Subcutaneous abdominal adipose tissue (tissue), 5 donors: ENCODE results near the gene GP1BA.

ENCODE experiments used
- H3K27ac ChIP-seq: one replicate; pipeline ENCODE4 v1.7.0; 2013; ENCODE audit warnings: low read depth, mild to moderate bottlenecking, inconsistent platforms, low read length, moderate library complexity
- H3K27me3 ChIP-seq, 5 donors: one replicate each; pipeline ENCODE4 v1.7.0; 2013; ENCODE audit warnings: low read length in 5 of 5, inconsistent platforms in 1 of 5; ENCODE audit not compliant: control insufficient read depth in 5 of 5, insufficient read depth in 4 of 5
- H3K36me3 ChIP-seq, 5 donors: one replicate each; pipeline ENCODE4 v1.7.0; 2013; ENCODE audit warnings: low read length in 5 of 5; ENCODE audit not compliant: control insufficient read depth in 5 of 5, insufficient read depth in 5 of 5
- H3K4me1 ChIP-seq, 5 donors: one replicate each; pipeline ENCODE4 v1.7.0; 2013; ENCODE audit warnings: low read length in 5 of 5, mild to moderate bottlenecking in 3 of 5, moderate library complexity in 1 of 5; ENCODE audit not compliant: control insufficient read depth in 5 of 5, insufficient read depth in 5 of 5
- H3K4me3 ChIP-seq, 5 donors: one replicate each; pipeline ENCODE4 v1.7.0; 2013; ENCODE audit warnings: low read length in 5 of 5, low read depth in 1 of 5
- H3K9ac ChIP-seq, 5 donors: one replicate each; pipeline ENCODE4 v1.7.0; 2013; ENCODE audit warnings: low read length in 5 of 5, mild to moderate bottlenecking in 4 of 5, moderate library complexity in 3 of 5
- H3K9me3 ChIP-seq, 5 donors: one replicate each; pipeline ENCODE4 v1.7.0; 2013; ENCODE audit warnings: low read length in 5 of 5; ENCODE audit not compliant: control insufficient read depth in 5 of 5
- donor health status: healthy.
- donor health status: healthy.
- donor health status: healthy.
- donor health status: healthy.
- donor health status: healthy.

GP1BA gene

DNA sequence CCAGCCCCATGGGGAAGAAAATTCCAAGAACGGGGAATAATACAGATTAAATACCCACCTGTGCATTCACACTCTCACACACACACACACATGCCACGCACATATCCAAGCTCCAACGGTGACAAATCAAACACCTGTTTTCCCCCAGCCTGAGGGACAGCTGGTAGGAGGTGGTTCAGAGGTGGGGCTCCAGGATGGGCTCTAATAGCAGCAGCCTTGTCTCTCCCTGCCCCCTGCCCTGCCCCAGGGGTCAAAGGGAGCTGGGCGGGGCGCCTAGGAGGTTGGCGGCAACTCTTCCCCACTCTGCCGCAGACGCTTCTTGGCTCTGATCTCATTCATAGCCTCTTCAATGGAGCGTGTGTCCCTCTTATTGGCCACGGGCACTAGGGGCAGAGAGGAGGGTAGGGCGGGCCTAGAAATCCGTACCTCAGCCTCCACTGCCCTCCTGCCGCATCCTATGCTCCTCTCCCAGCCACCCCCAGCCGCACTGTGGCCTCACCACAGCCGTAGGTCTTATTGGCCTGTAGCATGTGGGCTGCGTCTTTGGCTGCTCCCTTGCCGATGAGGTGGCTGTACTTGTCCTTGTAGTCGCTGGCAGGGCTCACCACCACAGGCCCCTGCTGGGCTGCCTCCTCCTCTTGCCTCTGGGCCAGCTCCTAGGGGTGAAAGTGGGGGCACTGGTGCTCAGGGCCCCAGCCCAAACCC lies 27.3 kb downstream of the GP1BA start:
- Histone ChIP-seq H3K9me3 (no peaks in the 10 kb centered on the region), H3K4me3 (no peak overlapping the region), H3K36me3 (peaks cover 0 to 34% (median 27%) of the 10 kb centered on the region in 5 donors), H3K4me1 (peaks cover 0 to 1% (median 0%) of the 10 kb centered on the region in 5 donors), H3K27me3 (no peaks in the 10 kb centered on the region), H3K27ac (no peak overlapping the region), H3K9ac (no peak overlapping the region)

DNA sequence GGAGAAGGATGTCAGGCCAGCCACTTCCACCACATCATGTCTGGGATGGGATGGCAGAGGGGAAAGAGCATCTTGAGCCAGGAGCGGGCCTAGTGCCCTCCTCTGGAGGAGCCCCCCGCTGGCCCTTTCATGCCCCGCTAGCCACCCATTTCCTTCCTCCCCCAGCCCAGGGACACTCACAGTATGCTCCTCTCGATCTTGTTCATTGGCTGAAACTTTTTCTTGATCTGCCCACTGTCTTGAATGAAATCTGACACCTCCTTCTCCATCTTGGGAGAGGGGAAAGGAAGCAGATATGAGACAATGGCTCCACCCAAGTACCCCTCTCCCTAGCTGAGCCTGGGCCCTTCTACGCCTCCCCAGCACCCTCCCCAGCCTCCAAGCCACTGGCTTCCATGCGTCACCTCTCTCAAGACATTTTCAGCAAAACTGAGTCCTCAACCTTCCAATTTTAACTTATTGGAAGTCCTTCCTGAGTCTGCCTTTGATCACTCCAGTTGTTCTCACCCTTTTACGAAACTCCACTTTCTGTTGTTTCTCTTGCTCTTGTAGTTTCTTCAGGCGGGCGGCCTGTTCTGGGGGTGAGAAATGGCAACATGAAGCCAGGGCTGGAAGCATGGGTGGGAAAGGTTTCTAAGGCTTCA lies 28.3 kb downstream of the GP1BA start:
- Histone ChIP-seq H3K36me3 (peaks cover 0 to 34% (median 27%) of the 10 kb centered on the region in 5 donors), H3K27ac (no peak overlapping the region), H3K27me3 (no peaks in the 10 kb centered on the region), H3K9ac (no peak overlapping the region), H3K4me1 (peaks cover 0 to 3% (median 0%) of the 10 kb centered on the region in 5 donors), H3K4me3 (no peak overlapping the region), H3K9me3 (no peaks in the 10 kb centered on the region)

DNA sequence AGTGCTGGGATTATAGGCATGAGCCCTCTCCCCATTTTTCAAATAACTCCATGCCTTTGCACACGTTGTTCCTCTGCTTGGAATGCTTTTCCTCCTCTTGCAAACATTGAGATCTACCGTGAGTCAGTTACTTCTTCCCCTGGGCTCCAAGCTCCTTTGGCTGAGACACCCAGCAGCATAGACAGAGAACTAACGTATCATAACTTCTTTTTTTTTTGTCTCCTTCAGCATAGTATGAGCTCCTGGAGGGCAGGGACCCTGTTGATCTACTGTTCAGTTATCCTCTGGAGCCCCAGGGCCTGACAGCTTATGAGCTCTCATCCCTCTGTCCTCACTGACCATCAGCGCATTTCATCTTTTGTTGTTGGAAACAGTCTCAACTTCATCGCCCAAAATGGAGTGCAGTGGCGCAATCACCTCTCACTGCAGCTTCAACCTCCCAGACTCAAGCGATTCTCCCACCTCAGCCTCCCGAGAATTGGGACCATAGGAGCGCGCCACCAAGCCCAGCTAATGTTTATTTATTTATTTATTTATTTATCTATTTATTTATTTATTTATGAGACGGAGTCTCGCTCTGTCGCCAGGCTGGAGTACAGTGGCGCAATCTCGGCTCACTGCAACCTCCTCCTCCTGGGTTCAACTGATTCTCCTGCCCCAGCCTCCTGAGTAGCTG lies 33.4 kb downstream of the GP1BA start:
- peak overlapping the region; percentile 98 for H3K27ac ChIP-seq

DNA sequence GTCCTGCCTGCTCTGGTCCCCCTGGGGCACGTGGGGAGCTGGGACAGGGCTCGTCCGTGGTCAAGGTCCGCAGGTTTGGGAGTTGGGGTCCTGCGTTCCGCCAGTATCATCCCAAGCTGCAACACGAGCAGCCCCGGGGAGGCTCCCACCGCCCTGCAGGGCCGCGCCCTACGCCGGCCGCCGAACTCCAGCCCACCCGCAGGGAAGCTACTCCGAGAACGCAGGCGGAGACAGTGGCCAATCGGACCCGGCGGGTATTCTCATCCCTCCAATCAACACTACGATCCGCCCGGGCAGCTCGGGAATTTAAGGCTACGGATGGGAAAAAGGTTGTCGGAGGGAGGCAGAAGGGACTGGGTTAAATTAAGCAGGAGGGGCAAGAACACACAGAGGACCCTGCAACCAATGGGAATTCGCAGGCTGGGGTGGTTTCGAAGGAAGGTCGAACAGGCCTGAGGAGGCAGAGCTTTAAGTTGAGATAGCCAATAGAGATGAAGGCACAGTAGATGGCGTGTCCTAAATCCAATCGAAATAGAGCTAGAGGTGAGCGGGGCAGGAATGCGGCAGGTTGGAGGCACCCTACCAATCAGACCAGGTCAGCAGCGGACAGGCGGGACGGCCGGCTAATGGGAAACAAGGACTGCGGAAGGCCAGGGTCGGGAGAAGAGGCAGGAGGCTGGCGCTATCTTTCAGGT lies 34.9 kb downstream of the GP1BA start:
- peak overlapping the region; percentile 75 to 96 (median 87) for H3K9ac ChIP-seq
- H3K27ac ChIP-seq, result peak overlapping the region; percentile 98
- H3K4me3 ChIP-seq, result peak overlapping the region; percentile 91 to 99 (median 94)
- peaks cover 0 to 31% (median 15%) of the 10 kb centered on the region in 5 donors for H3K36me3 ChIP-seq
- H3K9me3 ChIP-seq, result no peaks in the 10 kb centered on the region
- peaks cover 8 to 38% (median 36%) of the 10 kb centered on the region in 5 donors for H3K4me1 ChIP-seq
- H3K27me3 ChIP-seq, result no peaks in the 10 kb centered on the region

More for the DNA sequence above, 33.4 kb downstream of the GP1BA start:
- Histone ChIP-seq H3K9ac (no peak overlapping the region), H3K4me3 (no peak overlapping the region), H3K9me3 (no peaks in the 10 kb centered on the region), H3K4me1 (peaks cover 8 to 37% (median 34%) of the 10 kb centered on the region in 5 donors), H3K36me3 (peaks cover 0 to 24% (median 15%) of the 10 kb centered on the region in 5 donors), H3K27me3 (no peaks in the 10 kb centered on the region)

DNA sequence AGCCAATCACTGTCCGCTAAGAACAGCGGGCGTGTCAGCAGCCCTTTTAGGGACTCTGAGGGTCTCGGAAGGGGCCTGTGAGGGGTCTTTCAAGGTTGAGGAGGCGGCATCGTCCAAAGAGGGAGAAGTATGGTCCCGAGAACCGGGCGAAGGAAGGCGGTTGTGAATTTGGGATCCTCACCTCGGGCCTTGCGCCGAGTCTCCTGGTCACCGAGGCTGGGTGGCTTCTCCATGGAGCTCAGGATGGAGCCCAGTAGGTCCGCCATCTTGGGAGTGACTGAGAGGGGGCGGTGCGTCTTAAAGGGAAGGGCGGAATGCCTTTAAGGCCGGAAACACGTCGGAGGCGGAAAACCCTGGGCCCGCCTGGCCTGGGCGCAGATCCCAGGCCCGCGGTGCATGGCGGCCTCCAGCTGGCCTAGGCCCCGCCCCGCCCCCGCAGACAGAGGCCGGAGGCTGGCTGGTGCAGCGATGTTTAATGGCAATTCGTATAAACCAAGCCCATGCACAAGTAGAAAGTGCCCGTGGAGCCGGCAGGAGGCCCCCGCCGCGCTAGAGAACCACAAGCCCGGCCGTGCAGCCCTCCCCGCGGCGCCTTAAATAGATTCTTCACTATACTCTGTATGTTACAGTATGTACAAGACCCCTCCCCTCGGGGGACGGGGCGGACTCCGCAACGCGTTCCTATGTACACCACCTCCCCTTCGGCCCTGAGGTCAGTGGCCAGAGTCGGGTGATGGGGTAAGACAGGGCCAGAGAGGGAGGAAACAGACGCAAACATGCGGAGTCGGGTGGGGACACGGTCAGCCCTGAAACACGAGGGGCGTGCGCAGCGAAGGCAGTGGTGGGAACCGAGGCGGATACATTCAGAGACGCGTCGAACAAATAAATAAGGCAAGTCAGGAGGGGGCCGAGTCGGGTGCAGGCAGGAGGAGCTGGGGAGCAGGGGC lies 35.7 kb downstream of the GP1BA start, which contains the start of gene SPAG7:
Gene SPAG7, minus strand, starts transcription at position 279 of the 947 bp plus-strand sequence. Its CDS starts 13 bp downstream, at position 266.
- peak within 1 kb of the TSS; percentile 91 to 99 (median 94) for H3K4me3 ChIP-seq
- H3K27me3 ChIP-seq, result no peaks in the 10 kb centered on the region
- H3K36me3 ChIP-seq, result peaks cover 0 to 40% (median 23%) of the 10 kb centered on the region in 5 donors
- H3K27ac ChIP-seq, result peak within 1 kb of the TSS; percentile 98
- H3K9ac ChIP-seq, result peak within 1 kb of the TSS; percentile 83 to 96 (median 87)
- no peaks in the 10 kb centered on the region for H3K9me3 ChIP-seq
- peaks cover 8 to 43% (median 43%) of the 10 kb centered on the region in 5 donors for H3K4me1 ChIP-seq

DNA sequence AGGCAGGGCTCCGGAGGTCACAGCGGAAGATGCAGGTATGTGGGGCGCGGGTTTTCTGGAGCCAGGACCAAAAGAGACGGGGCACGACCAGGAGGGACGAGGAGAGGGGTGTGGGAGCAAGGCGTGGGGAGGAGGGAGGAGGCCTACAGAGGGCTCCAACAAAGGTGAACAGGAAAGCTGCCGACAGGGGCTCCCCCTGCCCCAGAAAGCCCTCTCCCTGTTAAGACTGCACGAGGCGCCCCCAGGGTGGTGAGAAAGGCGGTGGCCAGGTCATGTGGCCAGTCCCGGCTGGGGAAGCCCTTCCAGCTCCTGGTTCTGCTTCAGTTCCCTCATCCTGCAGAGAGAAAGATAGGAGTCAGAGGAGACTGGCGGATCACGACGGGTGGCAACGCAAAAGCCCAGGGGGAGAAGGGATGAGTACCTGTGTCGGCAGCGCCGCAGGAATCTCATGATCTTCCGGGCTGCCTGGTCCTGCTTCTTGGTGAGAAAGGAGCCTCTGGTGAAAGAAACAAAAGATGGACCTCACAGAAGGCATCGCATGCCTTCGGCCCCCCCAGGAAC lies 36.5 kb downstream of the GP1BA start:
- Histone ChIP-seq H3K4me3 (peak overlapping the region; percentile 65 to 96 (median 94)), H3K4me1 (peaks cover 8 to 50% (median 43%) of the 10 kb centered on the region in 5 donors), H3K9me3 (no peaks in the 10 kb centered on the region), H3K27me3 (no peaks in the 10 kb centered on the region), H3K9ac (peak overlapping the region; percentile 26 to 87 (median 83)), H3K27ac (peak overlapping the region; percentile 93), H3K36me3 (peaks cover 0 to 47% (median 30%) of the 10 kb centered on the region in 5 donors)

DNA sequence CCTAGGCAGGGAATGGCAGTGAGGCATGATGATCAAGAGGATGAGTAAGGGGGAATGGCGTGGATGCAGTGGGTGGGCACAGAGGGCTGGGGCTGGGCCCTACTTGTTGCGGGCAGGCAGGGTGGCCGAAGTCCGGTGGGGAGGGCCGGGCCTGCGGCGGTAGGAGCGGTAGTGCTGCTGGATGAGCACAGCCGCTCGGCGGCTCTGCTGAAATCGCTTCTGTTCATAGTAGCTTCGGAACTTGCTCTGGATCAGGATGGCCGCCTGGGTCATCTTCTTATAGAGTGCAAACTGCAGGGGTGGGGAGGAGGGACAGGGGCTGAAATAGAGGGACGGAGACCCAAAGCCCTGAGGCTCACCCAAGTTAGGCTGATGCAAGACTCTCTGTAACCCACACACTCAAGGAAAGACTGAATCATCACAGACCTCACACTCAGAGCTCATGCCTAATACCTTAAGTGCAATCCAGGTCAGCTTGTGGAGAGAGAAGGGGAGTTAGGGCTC lies 37.0 kb downstream of the GP1BA start:
- H3K9me3 ChIP-seq, result no peaks in the 10 kb centered on the region
- peaks cover 8 to 52% (median 43%) of the 10 kb centered on the region in 5 donors for H3K4me1 ChIP-seq
- no peaks in the 10 kb centered on the region for H3K27me3 ChIP-seq
- H3K4me3 ChIP-seq, result peak overlapping the region; percentile 0 to 96 (median 94)
- H3K9ac ChIP-seq, result peak overlapping the region in 4 of 5 donors; percentile 69 to 87 (median 83)
- peaks cover 0 to 52% (median 36%) of the 10 kb centered on the region in 5 donors for H3K36me3 ChIP-seq
- peak overlapping the region; percentile 93 for H3K27ac ChIP-seq

DNA sequence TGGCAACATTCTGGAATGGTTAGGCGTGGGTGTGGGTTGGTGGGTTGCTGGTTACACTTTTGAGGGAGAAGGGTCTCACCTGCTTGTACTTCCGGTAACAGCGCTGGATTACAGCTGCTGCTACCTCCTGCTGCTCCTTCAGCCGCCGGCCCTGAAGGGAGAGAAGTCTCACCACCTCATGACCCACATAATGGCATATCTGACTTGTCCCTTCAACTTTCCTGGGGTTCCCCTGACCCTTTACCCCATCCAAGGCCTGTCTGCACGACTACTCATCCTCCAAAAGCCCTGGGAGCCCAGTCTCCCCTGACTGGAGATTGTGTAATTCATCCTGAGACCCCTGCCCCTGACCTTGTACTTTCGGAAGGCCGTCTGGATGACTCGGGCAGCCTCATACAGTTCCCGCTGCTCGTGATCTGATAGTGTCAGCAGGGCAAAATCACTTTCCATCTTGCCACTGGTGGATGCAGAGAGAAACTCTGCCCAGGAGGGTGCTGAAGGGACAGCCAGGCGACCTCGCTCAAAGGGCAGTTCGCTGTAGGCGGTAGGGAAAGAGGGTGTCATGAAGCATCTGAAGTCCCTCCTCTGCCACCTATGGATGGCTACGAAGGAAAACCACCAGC lies 37.6 kb downstream of the GP1BA start:
- H3K9ac ChIP-seq, result peak overlapping the region in 3 of 5 donors; percentile 9 to 83 (median 59)
- H3K27ac ChIP-seq, result peak overlapping the region; percentile 93
- H3K4me1 ChIP-seq, result peaks cover 8 to 52% (median 43%) of the 10 kb centered on the region in 5 donors
- H3K36me3 ChIP-seq, result peaks cover 0 to 58% (median 41%) of the 10 kb centered on the region in 5 donors
- peak overlapping the region in 4 of 5 donors; percentile 0 to 96 (median 58) for H3K4me3 ChIP-seq
- no peaks in the 10 kb centered on the region for H3K9me3 ChIP-seq
- H3K27me3 ChIP-seq, result no peaks in the 10 kb centered on the region
